Measurements from ENCODE around the gene SLC27A6. TPM values are rescaled to one million over a fixed set of nuclear protein-coding genes. Genes with fewer than 3 reads are reported as not detected.

The SLC27A6 gene
- total RNA-seq, 4 donors from 2014 or later, result 2.1 to 16.8 (median 3.1) TPM; not detected in 1

DNA sequence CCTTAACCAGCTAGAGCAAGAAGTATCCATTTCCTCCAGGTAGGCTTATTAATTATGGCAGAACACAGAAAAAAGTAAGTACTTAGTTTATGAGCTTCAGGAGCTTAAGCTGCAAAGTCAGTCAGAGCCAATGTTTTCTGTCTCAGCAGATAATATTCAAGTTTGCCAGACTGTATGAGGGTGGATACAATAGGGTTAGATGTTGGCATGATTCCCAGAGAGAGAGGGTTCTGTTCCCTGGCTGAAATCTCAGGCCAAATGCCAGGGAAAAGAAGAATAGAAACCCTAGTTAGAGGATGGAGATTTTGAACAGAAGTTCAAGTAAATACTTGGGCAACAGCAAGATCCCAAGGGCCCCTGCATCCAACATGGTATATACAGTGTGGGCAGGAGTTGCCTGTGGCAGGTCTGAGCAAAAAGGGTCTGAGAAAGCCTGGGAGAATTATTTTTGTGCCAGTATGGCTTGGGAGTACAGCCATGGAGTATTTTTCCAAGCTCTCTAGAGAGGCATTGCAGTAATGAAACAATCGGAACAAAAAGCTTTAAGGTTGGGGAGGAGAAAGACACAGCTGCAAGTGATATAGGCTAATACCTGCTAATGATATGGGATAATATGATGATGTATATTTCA is 98.3 kb downstream of the SLC27A6 start:
- TF ChIP-seq POLR2A (IDR thresholded peaks at IDR 0.05), result no peak
- TF ChIP-seq, protein P1, sequence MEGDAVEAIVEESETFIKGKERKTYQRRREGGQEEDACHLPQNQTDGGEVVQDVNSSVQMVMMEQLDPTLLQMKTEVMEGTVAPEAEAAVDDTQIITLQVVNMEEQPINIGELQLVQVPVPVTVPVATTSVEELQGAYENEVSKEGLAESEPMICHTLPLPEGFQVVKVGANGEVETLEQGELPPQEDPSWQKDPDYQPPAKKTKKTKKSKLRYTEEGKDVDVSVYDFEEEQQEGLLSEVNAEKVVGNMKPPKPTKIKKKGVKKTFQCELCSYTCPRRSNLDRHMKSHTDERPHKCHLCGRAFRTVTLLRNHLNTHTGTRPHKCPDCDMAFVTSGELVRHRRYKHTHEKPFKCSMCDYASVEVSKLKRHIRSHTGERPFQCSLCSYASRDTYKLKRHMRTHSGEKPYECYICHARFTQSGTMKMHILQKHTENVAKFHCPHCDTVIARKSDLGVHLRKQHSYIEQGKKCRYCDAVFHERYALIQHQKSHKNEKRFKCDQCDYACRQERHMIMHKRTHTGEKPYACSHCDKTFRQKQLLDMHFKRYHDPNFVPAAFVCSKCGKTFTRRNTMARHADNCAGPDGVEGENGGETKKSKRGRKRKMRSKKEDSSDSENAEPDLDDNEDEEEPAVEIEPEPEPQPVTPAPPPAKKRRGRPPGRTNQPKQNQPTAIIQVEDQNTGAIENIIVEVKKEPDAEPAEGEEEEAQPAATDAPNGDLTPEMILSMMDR (IDR thresholded peaks at IDR 0.05), result no peak
- H3K27me3 ChIP-seq, result no peaks in the 10 kb centered on the region
- H3K36me3 ChIP-seq, result no peaks in the 10 kb centered on the region
- DNase-seq, result no peak
- no peaks in the 10 kb centered on the region for H3K4me1 ChIP-seq
- H3K9me3 ChIP-seq, result no peaks in the 10 kb centered on the region
- H3K27ac ChIP-seq, result no peak overlapping the region
- no peak overlapping the region for H3K4me3 ChIP-seq
- intact Hi-C loops (cut with DNase I; ENCODE audit: low total_unique reads), result no loop called here

DNA sequence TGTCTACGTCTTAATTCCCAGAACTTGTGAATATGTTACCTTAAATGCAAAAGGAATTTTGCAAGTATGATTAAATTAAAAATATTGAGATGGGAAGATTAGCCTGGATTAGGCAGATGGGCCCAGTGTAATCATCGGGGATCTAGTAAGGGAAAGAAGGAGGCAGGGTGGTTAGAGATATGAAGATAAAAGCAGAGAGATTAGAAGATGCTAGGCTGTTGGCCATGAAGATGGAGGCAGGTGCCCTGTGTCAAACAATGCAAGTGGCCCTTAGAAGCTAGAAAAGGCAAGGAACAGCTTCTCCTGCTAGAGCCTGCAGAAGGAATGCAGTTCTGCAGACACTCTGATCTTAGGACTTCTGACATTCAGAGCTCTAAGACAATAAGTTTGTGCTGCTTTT is 100.4 kb downstream of the SLC27A6 start:
- no peak for DNase-seq
- TF ChIP-seq POLR2A (IDR thresholded peaks at IDR 0.05), result no peak
- TF ChIP-seq, protein P1 (IDR thresholded peaks at IDR 0.05), result no peak
- intact Hi-C loops (cut with DNase I; ENCODE audit: low total_unique reads), result no loop called here
- H3K4me3 ChIP-seq, result no peak overlapping the region
- H3K27ac ChIP-seq, result no peak overlapping the region
- H3K4me1 ChIP-seq, result no peaks in the 10 kb centered on the region
- H3K36me3 ChIP-seq, result no peaks in the 10 kb centered on the region
- no peaks in the 10 kb centered on the region for H3K9me3 ChIP-seq
- H3K27me3 ChIP-seq, result no peaks in the 10 kb centered on the region

GRCh38 chr5:129067745-129068144 is 102.5 kb downstream of the SLC27A6 start:
- no peak overlapping the region for H3K4me3 ChIP-seq
- H3K27ac ChIP-seq, result no peak overlapping the region
- no peaks in the 10 kb centered on the region for H3K27me3 ChIP-seq
- intact Hi-C loops (cut with DNase I; ENCODE audit: low total_unique reads), result no loop called here
- H3K9me3 ChIP-seq, result no peaks in the 10 kb centered on the region
- DNase-seq, result no peak
- no peaks in the 10 kb centered on the region for H3K36me3 ChIP-seq
- no peaks in the 10 kb centered on the region for H3K4me1 ChIP-seq
- TF ChIP-seq, protein P1 (IDR thresholded peaks at IDR 0.05), result no peak
- TF ChIP-seq POLR2A (IDR thresholded peaks at IDR 0.05), result no peak

DNA sequence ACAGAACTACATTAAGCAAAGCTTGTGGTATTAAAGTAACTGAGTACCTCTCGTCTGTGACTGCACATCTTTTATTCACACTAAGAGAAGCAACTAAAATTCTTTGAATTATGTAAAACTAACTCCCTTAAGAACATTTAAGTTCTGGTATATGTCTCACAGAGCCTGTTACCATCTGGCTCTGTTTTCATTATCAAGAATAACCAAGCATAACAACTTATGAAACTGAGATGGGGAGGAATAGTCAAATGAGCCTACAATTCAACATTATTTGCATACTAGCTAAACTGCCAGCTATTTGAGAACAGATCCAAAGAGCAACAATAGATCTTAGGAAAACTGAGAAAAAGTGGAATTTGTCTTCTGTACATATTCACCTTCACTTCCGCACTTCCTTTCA is 104.0 kb downstream of the SLC27A6 start:
- no peaks in the 10 kb centered on the region for H3K27me3 ChIP-seq
- TF ChIP-seq, protein P1 (IDR thresholded peaks at IDR 0.05), result no peak
- TF ChIP-seq POLR2A (IDR thresholded peaks at IDR 0.05), result no peak
- intact Hi-C loops (cut with DNase I; ENCODE audit: low total_unique reads), result no loop called here
- no peak overlapping the region for H3K27ac ChIP-seq
- H3K9me3 ChIP-seq, result no peaks in the 10 kb centered on the region
- no peak overlapping the region for H3K4me3 ChIP-seq
- H3K36me3 ChIP-seq, result no peaks in the 10 kb centered on the region
- H3K4me1 ChIP-seq, result no peaks in the 10 kb centered on the region
- DNase-seq, result no peak

DNA sequence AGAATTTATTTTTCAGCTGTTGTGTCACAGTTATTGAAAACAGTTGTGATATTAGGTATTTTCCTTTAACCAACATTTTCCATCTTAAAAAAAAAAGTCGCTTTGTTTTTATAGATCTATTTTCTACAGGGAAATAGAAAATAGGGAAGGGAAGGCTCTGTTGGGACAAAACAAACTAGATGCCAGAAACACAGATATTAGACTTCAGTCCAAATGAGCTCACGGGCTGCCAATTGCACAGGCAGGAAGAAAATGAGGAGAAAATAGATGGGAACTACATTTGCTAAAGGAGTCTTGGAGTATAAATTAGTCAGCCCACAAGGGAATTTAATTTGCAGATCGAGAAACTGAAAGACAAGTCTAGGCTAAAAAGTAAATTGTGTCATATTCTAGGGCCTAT is 107.8 kb downstream of the SLC27A6 start:
- DNase-seq, result no peak
- Histone ChIP-seq H3K4me3 (no peak overlapping the region), H3K27ac (no peak overlapping the region), H3K4me1 (no peaks in the 10 kb centered on the region), H3K36me3 (no peaks in the 10 kb centered on the region), H3K27me3 (no peaks in the 10 kb centered on the region), H3K9me3 (no peaks in the 10 kb centered on the region)
- intact Hi-C loops (cut with DNase I; ENCODE audit: low total_unique reads), result no loop called here
- TF ChIP-seq, protein P1 (IDR thresholded peaks at IDR 0.05), result no peak
- TF ChIP-seq POLR2A (IDR thresholded peaks at IDR 0.05), result no peak
